ENCODE results near the gene SLAMF8. TPM values are rescaled to one million over a fixed set of nuclear protein-coding genes. Genes with fewer than 3 reads are reported as not detected.

The SLAMF8 gene
- total RNA-seq, 1 donor = not detected

DNA sequence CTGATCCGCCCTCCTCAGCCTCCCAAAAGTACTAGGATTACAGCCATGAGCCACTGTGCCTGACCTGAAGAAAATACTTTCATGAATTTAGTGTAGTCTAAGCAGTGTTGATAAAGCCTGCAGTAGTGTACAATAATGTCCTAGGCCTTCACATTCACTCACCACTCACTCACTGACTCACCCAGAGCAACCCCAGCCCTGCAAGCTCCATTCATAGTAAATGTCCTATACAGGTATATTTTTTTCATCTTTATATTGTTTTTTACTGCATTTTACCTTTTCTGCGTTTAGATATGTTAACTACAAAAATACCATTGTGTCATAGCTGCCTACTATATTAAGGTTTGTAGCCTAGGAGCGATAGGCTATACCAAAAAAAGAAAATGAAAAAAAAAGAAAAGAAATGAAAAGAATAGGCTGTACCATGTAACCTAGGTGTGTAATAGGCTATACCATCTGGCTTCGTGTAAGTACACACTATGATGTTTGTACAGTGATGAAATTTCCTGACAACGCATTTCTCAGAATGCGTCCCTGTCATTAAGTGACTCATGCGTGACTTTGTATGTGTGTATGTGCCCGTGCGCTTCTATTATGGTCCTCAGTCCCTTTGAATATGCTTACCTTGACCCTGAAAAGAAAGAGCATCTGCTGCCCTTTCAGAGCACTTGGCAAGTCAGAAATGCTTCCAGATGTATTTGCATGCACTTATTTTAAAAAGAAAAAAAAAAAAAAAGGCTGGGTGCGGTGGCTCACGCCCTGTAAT lies 9.2 kb upstream of the SLAMF8 start:
- no peak overlapping the region for H3K4me3 ChIP-seq (ENCODE audit: low read depth, low read length)
- TF ChIP-seq, protein P1, sequence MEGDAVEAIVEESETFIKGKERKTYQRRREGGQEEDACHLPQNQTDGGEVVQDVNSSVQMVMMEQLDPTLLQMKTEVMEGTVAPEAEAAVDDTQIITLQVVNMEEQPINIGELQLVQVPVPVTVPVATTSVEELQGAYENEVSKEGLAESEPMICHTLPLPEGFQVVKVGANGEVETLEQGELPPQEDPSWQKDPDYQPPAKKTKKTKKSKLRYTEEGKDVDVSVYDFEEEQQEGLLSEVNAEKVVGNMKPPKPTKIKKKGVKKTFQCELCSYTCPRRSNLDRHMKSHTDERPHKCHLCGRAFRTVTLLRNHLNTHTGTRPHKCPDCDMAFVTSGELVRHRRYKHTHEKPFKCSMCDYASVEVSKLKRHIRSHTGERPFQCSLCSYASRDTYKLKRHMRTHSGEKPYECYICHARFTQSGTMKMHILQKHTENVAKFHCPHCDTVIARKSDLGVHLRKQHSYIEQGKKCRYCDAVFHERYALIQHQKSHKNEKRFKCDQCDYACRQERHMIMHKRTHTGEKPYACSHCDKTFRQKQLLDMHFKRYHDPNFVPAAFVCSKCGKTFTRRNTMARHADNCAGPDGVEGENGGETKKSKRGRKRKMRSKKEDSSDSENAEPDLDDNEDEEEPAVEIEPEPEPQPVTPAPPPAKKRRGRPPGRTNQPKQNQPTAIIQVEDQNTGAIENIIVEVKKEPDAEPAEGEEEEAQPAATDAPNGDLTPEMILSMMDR (IDR thresholded peaks at IDR 0.05; ENCODE audit: insufficient read depth, low read depth, low read length) = no peak
- no peak for DNase-seq (ENCODE audit: low read depth)

DNA sequence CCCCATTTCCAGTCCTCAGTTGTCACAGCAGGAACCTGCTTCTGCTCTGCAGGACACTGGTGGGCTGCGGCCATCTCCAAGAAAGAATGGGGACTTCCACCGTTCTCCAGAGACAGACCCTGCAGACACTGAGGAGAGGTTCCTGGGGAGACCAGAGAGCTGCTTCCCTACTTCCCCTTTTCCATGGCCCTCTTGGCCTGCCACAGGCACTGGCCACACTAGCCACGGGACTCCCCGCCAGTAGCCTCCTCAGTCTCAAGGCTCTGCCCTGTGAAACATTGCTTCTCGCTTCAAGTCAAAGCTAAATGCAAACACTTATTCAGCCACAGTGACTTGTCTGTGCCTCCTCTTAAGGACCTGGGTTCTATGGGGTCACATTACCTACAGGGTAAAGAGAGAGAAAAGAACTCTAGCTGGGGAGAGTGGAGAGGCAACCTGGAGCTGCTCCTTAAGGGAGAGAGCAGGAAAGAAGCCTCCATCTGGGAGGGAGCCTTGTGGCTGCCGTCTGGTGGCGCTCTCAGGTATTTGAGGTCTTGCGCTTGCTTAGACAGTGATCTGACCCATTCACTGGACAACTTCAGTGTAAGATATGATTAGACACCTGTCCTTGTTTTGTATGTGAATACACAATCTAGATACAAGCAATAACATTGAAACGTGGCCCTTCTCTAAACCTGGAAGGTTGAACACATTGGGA lies 5.4 kb upstream of the SLAMF8 start:
- no peak for DNase-seq (ENCODE audit: low read depth)
- H3K4me3 ChIP-seq (ENCODE audit: low read depth, low read length) = no peak overlapping the region
- TF ChIP-seq, protein P1 (IDR thresholded peaks at IDR 0.05; ENCODE audit: insufficient read depth, low read depth, low read length) = no peak

DNA sequence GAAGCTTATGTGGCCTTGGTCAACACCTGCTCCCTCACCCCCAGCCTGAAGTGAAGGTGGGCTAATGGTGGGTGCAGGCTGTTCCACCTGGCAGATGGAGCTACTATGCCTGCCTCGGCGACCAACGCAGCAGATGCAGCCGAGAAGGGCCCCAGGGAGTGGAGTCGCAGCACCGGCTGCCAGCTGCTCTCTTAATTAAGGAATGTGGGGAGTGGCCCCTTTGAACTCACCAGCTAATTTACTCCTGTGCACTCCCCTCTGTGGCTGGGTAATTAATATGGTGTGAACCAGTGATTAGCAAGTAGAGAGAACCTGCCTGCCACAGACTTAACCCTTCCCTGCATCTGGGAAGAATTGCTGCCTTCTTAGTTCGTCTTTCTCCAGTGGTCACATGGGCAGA lies 3.3 kb upstream of the SLAMF8 start:
- H3K4me3 ChIP-seq (ENCODE audit: low read depth, low read length) = no peak overlapping the region

DNA sequence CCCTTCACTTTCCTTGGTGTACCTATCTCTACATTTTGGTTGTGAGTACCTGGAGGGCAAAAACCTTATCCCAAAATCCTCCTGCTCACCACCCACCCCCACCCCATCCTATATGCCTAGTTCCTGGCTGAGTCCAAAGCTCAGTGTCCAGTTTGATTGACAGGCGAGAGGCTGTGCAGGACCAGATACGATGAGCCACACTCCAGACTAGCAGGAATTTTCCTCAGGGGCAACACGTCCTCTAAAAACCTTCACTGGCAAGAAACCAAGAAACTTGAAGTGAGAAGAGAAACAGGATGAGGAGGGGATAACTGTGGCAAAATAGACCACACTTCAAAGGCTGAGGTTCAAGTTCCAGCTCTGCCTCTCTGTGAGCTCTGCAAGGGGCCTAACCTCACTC lies 1.1 kb upstream of the SLAMF8 start:
- TF ChIP-seq, protein P1 (IDR thresholded peaks at IDR 0.05; ENCODE audit: insufficient read depth, low read depth, low read length) = no peak
- no peak overlapping the region for H3K4me3 ChIP-seq (ENCODE audit: low read depth, low read length)
- no peak for DNase-seq (ENCODE audit: low read depth)

More for the DNA sequence above, 3.3 kb upstream of the SLAMF8 start:
- no peak for DNase-seq (ENCODE audit: low read depth)
- TF ChIP-seq, protein P1 (IDR thresholded peaks at IDR 0.05; ENCODE audit: insufficient read depth, low read depth, low read length) = no peak

DNA sequence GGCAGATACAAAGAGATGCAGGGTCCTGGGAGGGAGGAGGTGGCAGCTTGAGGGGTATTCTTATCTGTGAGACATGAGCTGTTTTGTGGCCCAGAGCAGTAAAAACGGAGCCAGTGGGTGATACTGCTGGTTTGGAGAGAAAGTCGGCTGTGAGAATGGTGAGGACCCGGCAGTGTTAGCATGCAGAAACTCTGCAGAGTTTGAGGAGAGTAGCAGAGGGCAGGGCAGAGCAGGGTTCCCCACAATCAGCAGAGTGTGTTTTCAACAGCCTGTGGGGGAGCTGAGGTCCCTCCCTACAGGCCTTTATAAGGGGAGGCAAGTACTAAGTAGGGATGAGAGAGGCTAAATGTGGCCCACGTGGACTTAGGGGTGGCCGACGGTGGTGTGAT lies 423 bp downstream of the SLAMF8 start:
- no peak for DNase-seq (ENCODE audit: low read depth)
- TF ChIP-seq, protein P1 (IDR thresholded peaks at IDR 0.05; ENCODE audit: insufficient read depth, low read depth, low read length) = no peak
- H3K4me3 ChIP-seq (ENCODE audit: low read depth, low read length) = no peak overlapping the region

DNA sequence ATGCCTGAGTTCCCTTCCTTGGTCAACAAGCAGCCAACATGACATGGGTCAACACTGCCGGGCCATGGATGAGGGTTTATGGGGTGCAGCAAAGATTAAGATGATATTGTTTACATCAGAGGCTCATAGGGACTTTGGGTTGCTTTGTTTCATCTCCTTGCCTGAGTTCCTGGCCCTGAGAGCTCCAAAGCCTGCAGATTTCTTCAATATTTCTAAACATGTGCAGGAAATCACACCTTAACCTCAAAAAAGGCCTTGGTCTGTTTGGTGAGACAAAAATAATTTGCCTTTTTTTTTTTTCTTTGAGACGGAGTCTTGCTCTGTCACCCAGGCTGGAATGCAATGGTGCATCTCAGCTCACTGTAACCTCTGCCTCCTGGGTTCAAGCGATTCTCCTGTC lies 876 bp downstream of the SLAMF8 start:
- TF ChIP-seq, protein P1 (IDR thresholded peaks at IDR 0.05; ENCODE audit: insufficient read depth, low read depth, low read length) = no peak
- no peak overlapping the region for H3K4me3 ChIP-seq (ENCODE audit: low read depth, low read length)
- DNase-seq (ENCODE audit: low read depth) = no peak
